H1 (cell line): Measurements from ENCODE around the gene POLR1C. TPM values are rescaled to one million over a fixed set of nuclear protein-coding genes. Genes with fewer than 3 reads are reported as not detected.
A peak's percentile ranks its signal among the peaks of the same experiment; 100 is the strongest.

Experiments
- CTCF ChIA-PET: fragments of 300-600 bp; sonication (Branson Sonifier 250); formaldehyde crosslinking; loops from one replicate; lab custom pipeline; 2021; ENCODE audit not compliant: partially characterized antibody; lab: Charles Lee
- POLR2A ChIA-PET: fragments of 300-600 bp; sonication (Branson Sonifier 250); formaldehyde crosslinking; loops from one replicate; lab custom pipeline; 2021; ENCODE audit warnings: inconsistent platforms; ENCODE audit not compliant: partially characterized antibody; lab: Charles Lee
- DNase-seq, 2 experiments: peaks; one replicate each; pipeline versions ENCODE4 v3.0.0 to v3.0.0-alpha.2; 2010 to 2022; ENCODE audit warnings: low spot score in 2 of 2, low read depth in 1 of 2, mixed read lengths in 1 of 2
- FAIRE-seq: peaks from 2 replicates; lab custom pipeline; 2011; peaks lifted over from hg19 to GRCh38; lab: Jason Lieb, UNC
- H2AFZ ChIP-seq: 2 replicates; pipeline ENCODE4 v1.8.1; 2012; ENCODE audit warnings: low read length, inconsistent platforms
- H2AK5ac ChIP-seq: 2 replicates; pipeline ENCODE4 v1.6.1; 2013; ENCODE audit warnings: low read depth, low read length
- H2BK120ac ChIP-seq: replicated peaks from 2 replicates; pipeline ENCODE3; 2013; ENCODE audit warnings: low read depth, low read length, inconsistent platforms
- H2BK12ac ChIP-seq: 2 replicates; pipeline ENCODE4 v1.6.1; 2013; ENCODE audit warnings: low read depth, low read length
- H2BK15ac ChIP-seq: 2 replicates; pipeline ENCODE4 v1.6.1; 2013; ENCODE audit warnings: low read length
- H2BK20ac ChIP-seq: 2 replicates; pipeline ENCODE4 v1.6.1; 2013; ENCODE audit warnings: low read length
- H2BK5ac ChIP-seq: 2 replicates; pipeline ENCODE4 v1.6.1; 2013; ENCODE audit warnings: low read depth, low read length
- H3K14ac ChIP-seq: 2 replicates; pipeline ENCODE4 v1.6.1; 2013; ENCODE audit warnings: inconsistent platforms; ENCODE audit not compliant: insufficient read length
- H3K18ac ChIP-seq: 2 replicates; pipeline ENCODE4 v1.6.1; 2013; ENCODE audit warnings: low read length; ENCODE audit errors: extremely low read depth
- H3K23ac ChIP-seq: 2 replicates; pipeline ENCODE4 v1.6.1; 2013; ENCODE audit warnings: inconsistent platforms; ENCODE audit not compliant: insufficient read length
- H3K23me2 ChIP-seq: 2 replicates; pipeline ENCODE4 v1.6.1; 2013; ENCODE audit warnings: low read depth, low read length
- H3K27ac ChIP-seq: 2 replicates; pipeline ENCODE4 v1.6.1; 2011; ENCODE audit warnings: low read depth, low read length, inconsistent platforms
- H3K27me3 ChIP-seq, 4 experiments: replicated peaks in 1 of 4; 1 replicate in 1 of 4; 2 replicates in 3 of 4; pipeline versions ENCODE4 v1.6.1 to v1.8.1; 2011 to 2013; ENCODE audit warnings: low read length in 3 of 4, mild to moderate bottlenecking in 3 of 4, inconsistent platforms in 2 of 4, mixed read lengths in 2 of 4, moderate library complexity in 1 of 4; ENCODE audit not compliant: control insufficient read depth in 3 of 4, insufficient read depth in 3 of 4; ENCODE audit errors: extremely low read depth in 1 of 4
- H3K36me3 ChIP-seq, 4 experiments: 2 replicates each; pipeline versions ENCODE4 v1.6.1 to v1.8.1; 2011 to 2013; ENCODE audit warnings: mild to moderate bottlenecking in 4 of 4, low read length in 3 of 4, moderate library complexity in 2 of 4, control low read depth in 1 of 4, inconsistent platforms in 1 of 4; ENCODE audit not compliant: insufficient read depth in 4 of 4, control insufficient read depth in 2 of 4
- H3K4ac ChIP-seq: replicated peaks from 2 replicates; pipeline ENCODE3; 2013; ENCODE audit warnings: low read length, low read depth, mixed read lengths, inconsistent platforms; ENCODE audit not compliant: insufficient read length
- H3K4me1 ChIP-seq, 4 experiments: replicated peaks in 1 of 4; 1 replicate in 1 of 4; 2 replicates in 3 of 4; pipeline versions ENCODE4 v1.6.1 to v1.8.1; 2011 to 2013; ENCODE audit warnings: low read length in 3 of 4, inconsistent platforms in 2 of 4, mixed read lengths in 1 of 4; ENCODE audit not compliant: insufficient read depth in 4 of 4, control insufficient read depth in 3 of 4
- H3K4me2 ChIP-seq, 2 experiments: 2 replicates each; pipeline versions ENCODE4 v1.6.1 to v1.8.1; 2011 to 2013; ENCODE audit warnings: low read depth in 2 of 2, low read length in 2 of 2, control low read depth in 1 of 2, inconsistent platforms in 1 of 2, mild to moderate bottlenecking in 1 of 2; ENCODE audit not compliant: insufficient read depth in 1 of 2
- H3K4me3 ChIP-seq, 4 experiments: fragments of 200-600, 300-600 bp in 1 of 4; sonication (generic), shearing (Covaris generic), sonication (Bioruptor Twin) in 1 of 4; 2 replicates each; pipeline versions ENCODE4 v1.5.1 to v1.8.1; 2011 to 2016; ENCODE audit warnings: low read length in 4 of 4, low read depth in 3 of 4, control low read depth in 2 of 4, inconsistent platforms in 2 of 4, mild to moderate bottlenecking in 2 of 4, mixed read lengths in 1 of 4, moderate library complexity in 1 of 4; ENCODE audit not compliant: insufficient read depth in 2 of 4; ENCODE audit errors: extremely low read depth in 1 of 4
- H3K56ac ChIP-seq: replicated peaks from 2 replicates; pipeline ENCODE3; 2013; ENCODE audit warnings: low read depth, mild to moderate bottlenecking, mixed read lengths, low read length, inconsistent platforms; ENCODE audit not compliant: insufficient read length
- H3K79me1 ChIP-seq: 2 replicates; pipeline ENCODE4 v1.6.1; 2013; ENCODE audit warnings: low read depth, low read length, control low read depth
- H3K79me2 ChIP-seq, 2 experiments: 2 replicates each; pipeline versions ENCODE4 v1.6.1 to v1.8.1; 2012 to 2013; ENCODE audit warnings: low read length in 2 of 2, mild to moderate bottlenecking in 2 of 2, inconsistent platforms in 1 of 2; ENCODE audit not compliant: insufficient read depth in 2 of 2, control insufficient read depth in 1 of 2
- H3K9ac ChIP-seq, 4 experiments: replicated peaks in 1 of 4; 1 replicate in 1 of 4; 2 replicates in 3 of 4; pipeline versions ENCODE4 v1.6.1 to v1.8.1; 2011 to 2013; ENCODE audit warnings: low read depth in 3 of 4, low read length in 3 of 4, control low read depth in 2 of 4, mild to moderate bottlenecking in 2 of 4, moderate library complexity in 2 of 4, inconsistent platforms in 1 of 4; ENCODE audit errors: extremely low read depth in 1 of 4
- H3K9me3 ChIP-seq, 2 experiments: 2 replicates each; pipeline versions ENCODE4 v1.6.1 to v1.8.1; 2012 to 2013; ENCODE audit warnings: mild to moderate bottlenecking in 2 of 2, moderate library complexity in 2 of 2, control low read depth in 1 of 2, inconsistent platforms in 1 of 2, low read depth in 1 of 2, low read length in 1 of 2, mixed read lengths in 1 of 2; ENCODE audit not compliant: insufficient read depth in 2 of 2
- H4K20me1 ChIP-seq, 2 experiments: replicated peaks in 1 of 2; 2 replicates each; pipeline versions ENCODE3 to v1.8.1; 2011 to 2013; ENCODE audit warnings: inconsistent platforms in 2 of 2, low read length in 2 of 2, mild to moderate bottlenecking in 1 of 2; ENCODE audit not compliant: insufficient read depth in 2 of 2, control insufficient read depth in 1 of 2
- H4K5ac ChIP-seq: 2 replicates; pipeline ENCODE4 v1.6.1; 2013; ENCODE audit warnings: low read length, low read depth, mixed read lengths, inconsistent platforms; ENCODE audit not compliant: insufficient read length
- H4K8ac ChIP-seq: 2 replicates; pipeline ENCODE4 v1.8.0; 2013; ENCODE audit warnings: mild to moderate bottlenecking, moderate library complexity, low read length, inconsistent platforms; ENCODE audit not compliant: insufficient read depth; ENCODE audit errors: extremely low read depth
- H4K91ac ChIP-seq: replicated peaks from 2 replicates; pipeline ENCODE3; 2013; ENCODE audit warnings: low read length, mixed read lengths, inconsistent platforms; ENCODE audit not compliant: insufficient read length
- E2F6 ChIP-seq: IDR thresholded peaks from 2 replicates; pipeline ENCODE4 v1.6.1; 2012; ENCODE audit warnings: inconsistent platforms
- EP300 ChIP-seq, 2 experiments: IDR thresholded peaks; 1 replicate in 1 of 2; 2 replicates in 1 of 2; pipeline ENCODE4 v1.6.1; 2011 to 2012; ENCODE audit warnings: low read depth in 2 of 2, low read length in 2 of 2, mild to moderate bottlenecking in 2 of 2, borderline replicate concordance in 1 of 2, inconsistent platforms in 1 of 2, moderate library complexity in 1 of 2
- FOSL1 ChIP-seq: IDR thresholded peaks from 2 replicates; pipeline ENCODE4 v1.6.1; 2011; ENCODE audit warnings: mild to moderate bottlenecking, low read depth, low read length, moderate library complexity; ENCODE audit not compliant: insufficient read depth
- KDM4A ChIP-seq: IDR thresholded peaks from one replicate; pipeline ENCODE4 v1.7.1; 2012; ENCODE audit warnings: low read depth, mild to moderate bottlenecking, moderate library complexity, low read length, inconsistent platforms; ENCODE audit not compliant: severe bottlenecking
- PHF8 ChIP-seq: fragments of 200-600 bp; sonication (generic); conservative IDR thresholded peaks from 2 replicates; pipeline ENCODE4 v1.7.1; 2012; ENCODE audit warnings: low read depth, mild to moderate bottlenecking, inconsistent platforms, low read length, moderate library complexity
- RAD21 ChIP-seq, 2 experiments: IDR thresholded peaks in 1 of 2; conservative IDR thresholded peaks in 1 of 2; 2 replicates each; pipeline ENCODE4 v1.6.1; 2011; ENCODE audit warnings: low read depth in 2 of 2, low read length in 2 of 2, improper control_type of control experiment in 1 of 2, inconsistent platforms in 1 of 2, mild to moderate bottlenecking in 1 of 2, moderate library complexity in 1 of 2
- SUZ12 ChIP-seq: fragments of 200-600 bp; sonication (generic); IDR thresholded peaks from 2 replicates; pipeline ENCODE4 v1.6.1; 2012; ENCODE audit warnings: mild to moderate bottlenecking, inconsistent platforms, low read length, moderate library complexity, mixed read lengths
- YY1 ChIP-seq: IDR thresholded peaks from 2 replicates; pipeline ENCODE4 v1.6.1; 2011; ENCODE audit warnings: low read depth, mild to moderate bottlenecking, low read length
- WGBS, 2 experiments: shearing (Covaris generic) in 1 of 2; methylation state at CpG; one replicate each; pipeline versions ENCODE4 v1.1.6 to v1.1.7; 2013 to 2015; ENCODE audit warnings: low lambda C conversion rate in 2 of 2, mixed read lengths in 2 of 2, inconsistent platforms in 1 of 2, low coverage in 1 of 2, missing lambda C conversion rate in 1 of 2; ENCODE audit not compliant: insufficient replicate concordance in 2 of 2, insufficient coverage in 1 of 2, insufficient read length in 1 of 2; ENCODE audit errors: extremely low coverage in 1 of 2, missing lambda C conversion rate in 1 of 2; 5-methylcytosine and 5-hydroxymethylcytosine counted together
- polyA plus RNA-seq, 7 experiments: library from polyadenylated mRNA; depleted of rRNA in 3 of 7; stranded (reverse) in 5 of 7; unstranded in 2 of 7; fragments of >200 nt in 5 of 7; fragments of 200-250 nt in 2 of 7; gene quantifications; 1 replicate in 5 of 7; 2 replicates in 1 of 7; 4 replicates in 1 of 7; pipeline versions ENCODE4 v1.2.1 to v1.2.3, GENCODE V29; 2011 to 2013; ENCODE audit warnings: missing spikeins in 2 of 7, mixed read lengths in 2 of 7
- total RNA-seq: library from RNA; stranded (reverse); fragmentation: NEBNext Ultra II Directional; extraction: Animal tissue kit (Norgen Biotek cat#: 25700); gene quantifications from 2 replicates; pipeline ENCODE4 v1.2.1, GENCODE V29; 2021

The POLR1C gene
- total and polyA plus RNA-seq, 2 of the 8 experiments (the other 6 are each of a cell fraction or from before 2014, with no cell fraction given): 42.9 to 49.6 TPM

DNA sequence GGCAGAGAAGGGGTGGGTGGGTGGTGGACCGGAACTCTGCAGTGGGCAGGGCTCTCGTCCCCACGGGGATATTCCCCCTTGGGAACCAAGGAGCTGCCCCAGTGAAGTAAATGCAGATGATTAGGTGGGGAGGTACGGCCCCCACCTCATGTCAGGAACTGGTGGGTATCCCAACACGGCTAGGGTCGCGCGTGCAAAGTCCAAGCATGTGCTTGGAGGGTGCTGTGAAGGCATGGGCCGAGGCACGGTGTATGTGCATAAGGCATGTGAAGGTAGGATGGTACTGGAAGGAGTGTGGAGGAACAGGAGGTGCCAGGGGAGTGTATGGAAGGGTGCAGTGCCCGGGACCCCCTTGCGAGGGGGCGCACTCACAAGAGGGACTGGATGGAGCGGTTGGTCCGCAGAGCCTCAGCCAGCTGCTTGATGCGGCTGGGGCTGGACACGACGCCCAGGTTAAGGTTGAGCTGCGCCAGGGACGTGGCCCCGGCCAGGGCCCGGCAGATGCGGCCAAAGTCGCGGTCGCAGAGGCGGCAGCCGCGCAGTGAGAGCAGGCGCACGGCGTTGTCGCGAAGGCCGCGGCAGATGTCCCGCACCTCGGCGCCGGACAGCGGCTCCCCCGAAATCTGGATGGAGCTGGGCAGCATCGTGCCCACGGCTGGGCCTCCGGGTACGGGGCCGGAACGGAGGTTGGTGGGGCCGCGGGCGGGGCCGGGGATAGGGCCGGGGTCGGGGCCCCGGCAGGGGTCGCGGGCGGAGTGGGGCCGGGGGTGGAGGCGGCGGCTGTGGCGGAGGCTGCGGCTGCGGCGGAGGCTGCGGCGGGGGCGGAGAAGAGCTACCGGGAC lies 7.5 kb upstream of the POLR1C start:
- Histone ChIP-seq H4K91ac (no peak overlapping the region), H3K4me3 (peak overlapping the region; percentile 47 to 77 (median 68)), H3K14ac (no peak overlapping the region), H3K23me2 (peaks cover 12% of the 10 kb centered on the region), H2BK120ac (no peak overlapping the region), H3K27ac (no peak overlapping the region), H3K27me3 (peaks cover 0 to 19% (median 15%) of the 10 kb centered on the region in 4 experiments; a peak in 5 of 7 replicates), H3K79me2 (no peaks in the 10 kb centered on the region), H3K9ac (0 out of 7 replicates have a peak overlapping the region, but pooled peaks of 2 of the 4 experiments have one; percentile 4 to 19), H4K5ac (peak overlapping the region; percentile 10), H2BK15ac (no peak overlapping the region), H3K56ac (no peak overlapping the region), H3K9me3 (no peaks in the 10 kb centered on the region), H3K4ac (no peak overlapping the region), H4K20me1 (peaks cover 2 to 19% of the 10 kb centered on the region in 2 experiments), H3K4me1 (peaks cover 0 to 21% (median 9%) of the 10 kb centered on the region in 4 experiments; a peak in 5 of 7 replicates), H3K79me1 (no peaks in the 10 kb centered on the region), H3K18ac (peak overlapping the region; percentile 19; the same call in 1 of the 2 replicates), H3K4me2 (peak overlapping the region; percentile 62 to 97), H2BK12ac (peak overlapping the region; percentile 43; the same call in 1 of the 2 replicates), H3K36me3 (peaks cover 14 to 29% (median 20%) of the 10 kb centered on the region in 4 experiments; a peak in 7 of 8 replicates), H2BK20ac (no peak overlapping the region), H3K23ac (no peak overlapping the region), H2AFZ (no peak overlapping the region; the same call in 1 of the 2 replicates), H4K8ac (peak overlapping the region; percentile 71), H2AK5ac (no peak overlapping the region), H2BK5ac (no peak overlapping the region)
- POLR2A ChIA-PET: interaction anchor here (0.8 to 12.6 kb wide), 18 partner anchors 9 to 335 kb away, joined by 3 to 147 read pairs (median 4); partner anchors contain the start of genes ABCC10, DLK2, POLH and POLR1C
- WGBS, 2 experiments: 11% methylated on average over 45 of the region's 69 CpGs; no CpG with 5 or more reads in 1 of the 2 experiments
- FAIRE-seq (no peak), DNase-seq (peak in 1 of 2 experiments; percentile 68)
- CTCF ChIA-PET: interaction anchor here (0.6 to 31.7 kb wide), 9 partner anchors 26 to 510 kb away, joined by 3 to 536 read pairs (median 3); partner anchors contain the start of genes CRIP3, DLK2, DNPH1 and TJAP1
- no peak for TF ChIP-seq RAD21 (IDR thresholded peaks at IDR 0.05 in 1 of 2, conservative IDR thresholded peaks at IDR 0.05 in 1 of 2; ENCODE audit: low read depth in 2 of 2, low read length in 2 of 2)
- peak; percentile 39 for TF ChIP-seq KDM4A
- TF ChIP-seq FOSL1: no peak
- TF ChIP-seq YY1: no peak
- TF ChIP-seq E2F6: peak; percentile 59
- TF ChIP-seq PHF8: peak; percentile 16; the same call in 1 of the 2 replicates
- TF ChIP-seq EP300 (IDR thresholded peaks at IDR 0.05; ENCODE audit: borderline replicate concordance in 1 of 2, low read depth in 2 of 2, low read length in 2 of 2): no peak
- TF ChIP-seq SUZ12: peak; percentile 73
